WERI-Rb-1 (cell line): ENCODE data around the gene ADAMTS12.

ENCODE experiments used
- DNase-seq: peaks from one replicate; pipeline ENCODE4 v3.0.0-alpha.2; 2020
- H3K27ac ChIP-seq: fragments of 250-450 bp; sonication (Bioruptor Pico); 2 replicates; pipeline ENCODE4 v1.5.1; 2020; ENCODE audit warnings: mild to moderate bottlenecking, moderate library complexity
- H3K27me3 ChIP-seq: fragments of 250-450 bp; sonication (Bioruptor Pico); 2 replicates; pipeline ENCODE4 v1.5.1; 2021; ENCODE audit warnings: mild to moderate bottlenecking, low read depth, moderate library complexity; ENCODE audit not compliant: insufficient read depth, severe bottlenecking
- H3K36me3 ChIP-seq: fragments of 250-450 bp; sonication (Bioruptor Pico); 2 replicates; pipeline ENCODE4 v1.5.1; 2020; ENCODE audit warnings: mild to moderate bottlenecking, moderate library complexity
- H3K4me3 ChIP-seq: 2 replicates; pipeline ENCODE4 v1.5.1; 2011; ENCODE audit warnings: low read depth, mild to moderate bottlenecking, control low read depth, low read length
- H3K9me3 ChIP-seq: fragments of 250-450 bp; sonication (Bioruptor Pico); 2 replicates; pipeline ENCODE4 v1.5.1; 2021; ENCODE audit warnings: mild to moderate bottlenecking, moderate library complexity; ENCODE audit not compliant: severe bottlenecking
- CTCF ChIP-seq: IDR thresholded peaks from 2 replicates; pipeline ENCODE4 v1.5.1; 2011; ENCODE audit warnings: low read depth, mild to moderate bottlenecking, control low read depth, inconsistent platforms, low read length

Gene ADAMTS12

GRCh38 chr5:33837301-33837700 is 54.5 kb downstream of the ADAMTS12 start:
- Histone ChIP-seq H3K9me3 (no peaks in the 10 kb centered on the region), H3K4me3 (no peak overlapping the region), H3K36me3 (no peaks in the 10 kb centered on the region), H3K27ac (no peak overlapping the region), H3K27me3 (peaks cover 86% of the 10 kb centered on the region)
- no peak for TF ChIP-seq CTCF
- DNase-seq = no peak

- Histone ChIP-seq H3K36me3 (no peaks in the 10 kb centered on the region), H3K9me3 (no peaks in the 10 kb centered on the region), H3K27me3 (peaks cover 87% of the 10 kb centered on the region), H3K27ac (no peak overlapping the region), H3K4me3 (no peak overlapping the region)
- DNase-seq = no peak
- no peak for TF ChIP-seq CTCF
Observed at GRCh38 chr5:33834334-33834733, 57.5 kb downstream of the ADAMTS12 start.

- no peak for DNase-seq
- H3K9me3 ChIP-seq = no peaks in the 10 kb centered on the region
- no peak overlapping the region for H3K27ac ChIP-seq
- no peak for TF ChIP-seq CTCF
- peaks cover 89% of the 10 kb centered on the region for H3K27me3 ChIP-seq
- H3K36me3 ChIP-seq = no peaks in the 10 kb centered on the region
- H3K4me3 ChIP-seq = no peak overlapping the region
Observed at GRCh38 chr5:33833237-33833575, 58.6 kb downstream of the ADAMTS12 start.

- Histone ChIP-seq H3K36me3 (no peaks in the 10 kb centered on the region), H3K27me3 (peaks cover 89% of the 10 kb centered on the region), H3K4me3 (no peak overlapping the region), H3K27ac (no peak overlapping the region), H3K9me3 (no peaks in the 10 kb centered on the region)
- TF ChIP-seq CTCF = no peak
- no peak for DNase-seq
Observed at GRCh38 chr5:33832404-33833236, 59.2 kb downstream of the ADAMTS12 start.

- Histone ChIP-seq H3K27me3 (peaks cover 79% of the 10 kb centered on the region), H3K36me3 (no peaks in the 10 kb centered on the region), H3K4me3 (no peak overlapping the region), H3K9me3 (no peaks in the 10 kb centered on the region), H3K27ac (no peak overlapping the region)
- no peak for TF ChIP-seq CTCF
- DNase-seq = no peak
Observed at GRCh38 chr5:33831041-33831440, 60.7 kb downstream of the ADAMTS12 start.

GRCh38 chr5:33829430-33829829 is 62.4 kb downstream of the ADAMTS12 start:
- DNase-seq = no peak
- Histone ChIP-seq H3K27me3 (peaks cover 76% of the 10 kb centered on the region), H3K27ac (no peak overlapping the region), H3K4me3 (no peak overlapping the region), H3K36me3 (no peaks in the 10 kb centered on the region), H3K9me3 (no peaks in the 10 kb centered on the region)
- no peak for TF ChIP-seq CTCF
